ENCODE data around the gene GPR63.

The GPR63 gene

DNA sequence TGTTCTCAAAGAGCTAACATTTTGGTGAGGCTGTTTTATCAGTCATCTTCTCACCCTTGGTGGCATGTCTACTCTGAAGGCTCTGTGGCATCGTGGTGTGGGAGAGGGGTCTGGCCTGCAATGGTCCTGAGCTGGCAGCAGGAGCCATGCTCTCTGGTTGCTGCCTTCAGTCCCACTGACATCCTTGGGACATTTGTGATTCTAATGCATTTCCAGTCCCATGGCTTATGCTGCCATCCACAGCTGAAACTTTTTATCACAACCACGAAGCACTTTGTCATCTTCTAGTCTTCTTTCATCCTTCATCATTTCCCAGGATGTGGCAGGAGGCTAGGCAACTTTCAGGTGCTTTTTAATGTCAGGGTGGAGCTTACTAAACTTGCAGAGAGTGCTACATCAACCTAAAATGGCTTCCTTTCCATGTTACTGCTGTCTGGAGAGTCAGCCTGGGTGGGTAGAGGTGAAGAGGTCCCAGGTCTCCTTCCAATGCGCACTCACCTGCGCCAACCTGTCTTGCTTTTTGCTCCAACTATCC, 77.1 kb downstream of the GPR63 start:
- DNase-seq (ENCODE audit: low read depth in 2 of 2): no peak

DNA sequence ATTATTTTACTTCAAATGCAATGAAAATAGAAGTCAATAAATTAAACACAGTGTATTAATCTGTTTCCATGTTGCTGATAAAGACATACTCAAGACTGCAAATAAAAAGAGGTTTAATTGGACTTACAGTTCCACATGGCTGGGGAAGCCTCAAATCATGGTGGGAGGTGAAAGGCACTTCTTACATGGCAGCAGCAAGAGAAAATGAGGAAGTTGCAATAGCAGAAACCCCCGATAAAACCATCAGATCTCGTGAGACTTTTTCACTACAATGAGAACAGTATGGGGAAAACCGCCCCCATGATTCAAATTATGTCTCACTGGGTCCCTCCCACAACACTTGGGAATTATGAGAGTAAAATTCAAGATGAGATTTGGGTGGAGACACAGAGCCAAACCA, 82.2 kb downstream of the GPR63 start:
- DNase-seq (ENCODE audit: low read depth in 2 of 2): no peak

DNA sequence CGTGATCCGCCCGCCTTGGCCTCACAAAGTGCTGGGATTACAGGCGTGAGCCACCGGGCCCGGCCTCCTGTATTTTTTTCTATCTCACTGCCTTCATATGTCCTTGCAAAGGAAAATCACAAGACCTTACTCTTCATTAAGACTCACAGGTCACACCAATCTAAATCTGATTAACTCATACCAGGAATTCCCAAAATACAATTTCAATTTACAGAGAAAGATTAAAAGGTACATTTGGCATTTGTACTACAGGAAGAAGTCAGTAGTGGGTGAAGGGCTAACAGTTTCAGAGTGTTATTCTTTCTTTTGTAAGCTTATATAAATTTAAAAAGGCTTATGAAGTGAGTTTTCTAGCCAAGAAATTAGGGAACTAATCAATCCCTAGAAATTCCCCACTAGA, 87.4 kb downstream of the GPR63 start:
- DNase-seq (ENCODE audit: low read depth in 2 of 2): no peak
